Motor neuron (in vitro differentiated cells): ENCODE results near the gene SEMA4F. TPM values are rescaled to one million over a fixed set of nuclear protein-coding genes. Genes with fewer than 3 reads are reported as not detected.

Experiments used
- ATAC-seq, 8 experiments: fragments of 200-7000 bp; cut with Tn5 transposase; replicated peaks in 6 of 8; 2 replicates each; pipeline ENCODE4 v1.8.0; 2021; ENCODE audit warnings: mild to moderate bottlenecking in 8 of 8, moderate library complexity in 8 of 8
- H3K27ac ChIP-seq, 2 donors: fragments of 250-450 bp; sonication (Bioruptor Pico); 2 replicates each; pipeline ENCODE4 v1.9.0; 2021; ENCODE audit warnings: antibody characterized with exemption in 2 of 2, mild to moderate bottlenecking in 2 of 2, moderate library complexity in 1 of 2
- H3K4me1 ChIP-seq, 2 donors: fragments of 250-450 bp; sonication (Bioruptor Pico); replicated peaks in 1 of 2; 2 replicates each; pipeline ENCODE4 v1.6.1; 2021; ENCODE audit warnings: antibody characterized with exemption in 2 of 2, mild to moderate bottlenecking in 2 of 2, moderate library complexity in 1 of 2
- H3K4me3 ChIP-seq, 5 donors: fragments of 250-450 bp; sonication (Bioruptor Pico); 2 replicates each; pipeline ENCODE4 v1.9.0; 2021; ENCODE audit warnings: antibody characterized with exemption in 5 of 5, mild to moderate bottlenecking in 5 of 5, moderate library complexity in 4 of 5
- WGBS, 10 experiments: fragments of 450-650 bp; shearing (Covaris generic); methylation state at CpG; one replicate each; pipeline ENCODE4 v1.0.0; 2022; 5-methylcytosine and 5-hydroxymethylcytosine counted together
- in situ Hi-C, 9 experiments: fragments of 400-800 bp; cut with MboI; loops; one replicate each; pipeline ENCODE4 v1.15.0; 2021; ENCODE audit warnings: low sequenced_read_pairs in 9 of 9, low pct_unique_long_range_greater_than_20kb in 2 of 9; ENCODE audit not compliant: unreplicated experiment in 9 of 9
- total RNA-seq, 8 experiments: library from RNA; unstranded; fragments of 300-600 nt; gene quantifications; 2 replicates each; pipeline versions ENCODE4 v1.2.3 to v1.2.4, GENCODE V29; 2022

SEMA4F gene
- total RNA-seq, 8 experiments from 2014 or later, result 0.31 to 21.4 (median 10.4) TPM

DNA sequence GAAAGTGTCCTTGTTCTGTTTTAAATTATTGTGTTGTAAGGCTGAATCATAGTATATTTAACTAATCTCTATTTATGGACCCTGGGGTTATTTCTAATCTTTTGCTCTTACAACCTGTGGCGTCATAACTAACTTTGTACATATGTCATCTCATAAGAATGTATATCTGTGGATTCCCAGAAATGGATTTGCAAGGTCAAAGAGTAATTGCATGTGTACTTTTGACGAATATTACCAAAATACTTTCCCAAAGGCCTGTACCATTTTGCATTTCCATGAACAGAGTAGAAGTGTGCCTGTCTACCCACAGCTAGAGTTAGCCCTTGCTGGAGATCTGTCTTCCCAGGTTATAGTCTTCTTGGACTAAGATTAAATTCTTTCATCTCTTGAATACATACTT, 42.8 kb downstream of the SEMA4F start:
- in situ Hi-C loops, result loop anchor here in 1 of 9 experiments (25.0 kb wide), 1 partner anchor 940 kb away; the partner anchor contains the start of gene MRPL19
- WGBS, 10 experiments, result 0 to 100% (median 71%) methylated on average over 1 to 2 of the region's 2 CpGs; no CpG with 5 or more reads in 2 of the 10 experiments

DNA sequence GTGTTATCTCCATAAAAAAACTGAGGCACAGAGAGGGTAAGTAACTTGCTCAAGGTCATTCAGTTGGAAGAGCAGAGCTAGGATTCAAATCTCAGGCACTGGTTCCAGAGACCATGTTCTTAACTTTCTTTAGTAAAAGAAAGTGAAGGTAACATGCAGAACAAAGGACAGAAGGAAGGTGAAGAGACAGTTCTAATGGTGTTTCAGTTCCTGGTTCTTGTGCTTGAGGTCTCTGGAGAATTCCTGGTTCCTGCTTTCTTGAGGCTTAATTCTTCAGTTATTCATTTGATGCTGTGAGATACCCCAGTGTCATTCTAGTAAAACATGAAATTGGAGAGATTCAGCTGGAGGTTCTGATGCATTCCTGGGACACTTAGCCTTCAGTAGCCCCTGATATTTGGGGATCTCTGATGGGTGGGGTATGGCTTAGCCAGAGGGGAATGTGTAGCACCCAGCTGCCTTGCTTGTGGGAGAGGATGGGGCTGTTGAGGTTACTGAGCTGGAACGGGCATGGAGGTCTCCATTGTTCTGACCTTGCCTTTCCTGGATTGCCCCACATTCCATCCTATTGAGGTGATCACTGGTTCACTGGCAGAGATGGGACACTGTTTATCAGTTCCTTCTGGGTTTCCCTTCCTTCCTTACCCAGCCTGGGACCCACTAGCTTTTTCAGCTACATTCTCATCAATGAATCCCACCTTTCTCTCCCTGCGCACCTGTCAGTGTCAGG, 46.8 kb downstream of the SEMA4F start:
- in situ Hi-C loops, result loop anchor here in 5 of 9 experiments (25.0 kb wide), 2 partner anchors 161 to 186 kb away; no protein-coding TSS in a partner anchor

More for the DNA sequence above, 42.8 kb downstream of the SEMA4F start:
- Histone ChIP-seq H3K4me1 (no peaks in the 10 kb centered on the region), H3K27ac (no peak overlapping the region), H3K4me3 (no peak overlapping the region)
- ATAC-seq, result peak in 3 of 8 experiments; percentile 33 to 76 (median 75)

DNA sequence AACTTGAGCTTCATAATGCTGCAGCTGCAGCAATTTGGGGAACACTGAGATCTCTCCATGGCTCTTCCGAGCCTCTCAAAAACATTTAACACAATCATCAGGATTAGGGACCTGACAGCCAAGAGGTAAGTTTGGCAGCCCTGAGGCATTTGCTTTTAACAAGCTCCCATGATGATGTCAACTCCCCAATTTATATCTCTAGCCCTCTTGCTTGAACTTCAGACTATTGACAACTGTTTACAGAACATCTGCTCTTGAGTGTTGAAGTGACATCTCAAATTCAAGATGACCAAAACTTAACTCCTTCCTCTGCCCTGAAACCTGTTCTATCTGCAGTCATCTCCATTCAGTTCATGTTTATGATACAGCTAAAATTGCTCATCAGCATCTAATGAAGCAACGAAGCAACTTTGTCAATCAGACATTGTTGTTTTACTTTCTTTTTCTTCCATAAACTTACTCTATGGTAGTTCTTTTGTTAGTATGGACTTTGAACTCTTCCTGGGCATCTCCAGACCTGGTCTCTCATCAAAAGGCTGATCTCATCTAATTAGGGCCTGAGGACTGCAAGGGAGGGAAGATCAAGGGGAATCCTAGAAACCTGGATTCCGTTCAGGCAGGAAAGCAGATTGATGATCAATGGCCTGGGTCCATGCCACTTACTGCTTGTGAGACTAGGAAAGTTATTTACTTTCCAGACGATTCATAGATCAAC, 48.1 kb downstream of the SEMA4F start:
- no peak overlapping the region for H3K27ac ChIP-seq
- in situ Hi-C loops, result loop anchor here in 5 of 9 experiments (25.0 kb wide), 2 partner anchors 160 to 185 kb away; no protein-coding TSS in a partner anchor
- H3K4me3 ChIP-seq, result no peak overlapping the region
- WGBS, 10 experiments, result 17 to 88% (median 69%) methylated on average over 2 to 4 of the region's 4 CpGs; no CpG with 5 or more reads in 1 of the 10 experiments
- ATAC-seq, result no peak
- no peaks in the 10 kb centered on the region for H3K4me1 ChIP-seq

More for the DNA sequence above, 46.8 kb downstream of the SEMA4F start:
- WGBS, 10 experiments, result 0 to 95% (median 60%) methylated on average over 1 to 2 of the region's 2 CpGs; no CpG with 5 or more reads in 7 of the 10 experiments
- Histone ChIP-seq H3K27ac (no peak overlapping the region), H3K4me3 (no peak overlapping the region), H3K4me1 (no peaks in the 10 kb centered on the region)
- no peak for ATAC-seq

DNA sequence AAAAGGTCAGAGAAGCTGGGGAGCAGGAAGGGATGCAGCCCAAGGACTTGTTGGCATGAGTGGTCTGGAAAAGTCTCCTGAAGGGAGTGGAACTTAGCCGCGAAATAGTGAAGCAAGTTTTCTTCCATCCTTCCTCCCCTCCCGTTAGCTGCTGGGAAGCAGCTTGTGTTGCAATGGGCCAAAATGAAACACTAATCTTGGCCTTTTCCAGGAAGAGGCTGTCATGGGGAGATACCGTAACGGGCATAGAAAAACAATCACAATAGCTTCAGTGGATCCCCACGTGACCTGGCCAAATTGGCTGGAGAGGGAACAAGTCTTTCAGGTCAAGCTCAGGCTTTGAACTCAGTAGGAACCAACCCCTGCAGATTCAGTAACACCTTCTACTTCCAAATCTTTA, 49.3 kb downstream of the SEMA4F start:
- peak in 1 of 8 experiments; percentile 70 for ATAC-seq
- no peaks in the 10 kb centered on the region for H3K4me1 ChIP-seq
- 54 to 98% (median 85%) methylated on average over 2 to 6 of the region's 6 CpGs; no CpG with 5 or more reads in 2 of the 10 experiments for WGBS, 10 experiments
- in situ Hi-C loops, result loop anchor here in 5 of 9 experiments (25.0 kb wide), 2 partner anchors 159 to 184 kb away; no protein-coding TSS in a partner anchor
- H3K27ac ChIP-seq, result no peak overlapping the region
- H3K4me3 ChIP-seq, result no peak overlapping the region

DNA sequence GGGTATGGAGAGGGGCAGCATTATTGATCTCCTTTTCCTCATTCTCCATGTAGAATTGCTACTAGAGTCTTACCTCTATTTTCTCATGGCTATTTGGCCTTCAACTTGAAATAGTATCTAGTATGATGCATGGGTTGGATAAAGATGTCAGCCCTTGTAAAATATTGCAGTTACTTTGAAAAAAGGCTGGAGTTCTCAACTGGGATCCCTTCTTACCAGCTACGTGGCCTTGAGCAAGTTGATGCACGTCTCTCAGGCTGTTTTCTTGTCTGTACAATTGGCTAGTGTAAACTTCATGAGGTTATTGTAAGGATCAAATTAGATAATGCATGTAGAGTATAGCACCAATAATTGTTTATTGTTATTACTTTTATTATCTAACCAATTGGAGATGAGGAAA, 50.2 kb downstream of the SEMA4F start:
- Histone ChIP-seq H3K4me1 (no peaks in the 10 kb centered on the region), H3K27ac (no peak overlapping the region), H3K4me3 (no peak overlapping the region)
- WGBS, 10 experiments, result 27 to 100% (median 76%) methylated on average over 1 to 2 of the region's 2 CpGs; no CpG with 5 or more reads in 4 of the 10 experiments
- in situ Hi-C loops, result loop anchor here in 5 of 9 experiments (25.0 kb wide), 2 partner anchors 158 to 183 kb away; no protein-coding TSS in a partner anchor
- ATAC-seq, result no peak

DNA sequence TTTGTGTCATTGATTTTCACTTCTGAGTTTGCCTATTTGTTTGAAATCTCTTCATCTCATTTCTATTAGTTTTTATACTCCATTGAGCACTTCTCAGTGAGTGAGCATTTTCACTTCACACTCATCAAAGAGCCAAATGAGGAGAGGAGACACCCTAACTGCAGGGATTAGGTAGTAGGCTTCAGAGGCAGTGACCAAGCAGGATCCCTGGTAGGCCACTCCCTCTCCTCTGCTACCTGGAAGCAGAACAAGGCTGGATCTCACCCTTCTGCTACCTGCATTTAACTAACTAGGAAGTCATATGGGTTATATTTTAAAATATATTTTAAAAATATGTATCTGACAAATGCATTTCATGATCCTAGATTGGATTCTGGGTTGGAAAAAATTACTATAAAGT, 52.7 kb downstream of the SEMA4F start:
- in situ Hi-C loops, result loop anchor here in 5 of 9 experiments (25.0 kb wide), 2 partner anchors 156 to 181 kb away; no protein-coding TSS in a partner anchor
- no peak for ATAC-seq
- Histone ChIP-seq H3K4me3 (no peak overlapping the region), H3K27ac (no peak overlapping the region), H3K4me1 (no peaks in the 10 kb centered on the region)

DNA sequence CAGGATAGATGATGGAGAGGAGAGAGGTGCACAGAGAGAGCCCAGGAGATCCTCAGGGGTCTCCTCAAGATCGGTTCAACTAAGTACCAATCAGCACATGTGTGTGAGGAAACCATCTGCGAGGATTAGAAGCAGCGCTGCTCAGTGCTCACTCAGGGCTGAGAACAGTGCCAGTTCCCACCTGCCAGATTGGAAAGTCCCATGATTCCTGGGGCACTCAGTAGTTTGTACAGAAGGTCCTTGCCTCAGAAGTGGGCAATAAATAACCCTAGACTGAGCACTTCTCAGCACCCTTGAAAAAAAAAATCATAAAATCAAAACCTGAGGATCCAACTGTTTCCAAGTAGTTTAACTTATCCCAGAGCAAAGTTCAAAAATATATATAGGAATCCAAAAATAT, 53.8 kb downstream of the SEMA4F start:
- in situ Hi-C loops, result loop anchor here in 5 of 9 experiments (25.0 kb wide), 2 partner anchors 154 to 179 kb away; no protein-coding TSS in a partner anchor
- Histone ChIP-seq H3K4me3 (no peak overlapping the region), H3K4me1 (no peaks in the 10 kb centered on the region), H3K27ac (no peak overlapping the region)
- no peak for ATAC-seq
- WGBS, 10 experiments, result 60 to 100% (median 87%) methylated on average over 1 to 3 of the region's 3 CpGs; no CpG with 5 or more reads in 2 of the 10 experiments

DNA sequence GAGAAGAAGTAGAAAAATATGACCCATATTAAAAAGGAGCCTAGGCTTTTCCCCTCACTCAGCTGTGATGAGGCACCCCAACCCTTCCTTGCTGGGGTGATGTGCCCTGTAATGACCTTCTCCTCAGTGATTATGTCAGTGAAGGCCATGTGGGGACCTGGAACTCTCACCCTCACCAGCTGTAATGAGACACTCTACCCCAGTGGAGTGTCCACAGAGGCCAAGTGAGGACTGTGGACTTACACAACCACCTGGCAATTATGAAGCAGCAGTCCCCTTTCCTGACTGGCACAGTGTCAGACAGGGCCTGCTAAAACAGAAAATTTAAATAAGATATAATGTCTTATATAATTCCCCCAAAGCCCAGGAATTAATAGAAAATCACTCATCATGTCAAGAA, 54.2 kb downstream of the SEMA4F start:
- no peak for ATAC-seq
- Histone ChIP-seq H3K4me1 (no peaks in the 10 kb centered on the region), H3K27ac (no peak overlapping the region), H3K4me3 (no peak overlapping the region)
- in situ Hi-C loops, result loop anchor here in 5 of 9 experiments (25.0 kb wide), 2 partner anchors 154 to 179 kb away; no protein-coding TSS in a partner anchor

DNA sequence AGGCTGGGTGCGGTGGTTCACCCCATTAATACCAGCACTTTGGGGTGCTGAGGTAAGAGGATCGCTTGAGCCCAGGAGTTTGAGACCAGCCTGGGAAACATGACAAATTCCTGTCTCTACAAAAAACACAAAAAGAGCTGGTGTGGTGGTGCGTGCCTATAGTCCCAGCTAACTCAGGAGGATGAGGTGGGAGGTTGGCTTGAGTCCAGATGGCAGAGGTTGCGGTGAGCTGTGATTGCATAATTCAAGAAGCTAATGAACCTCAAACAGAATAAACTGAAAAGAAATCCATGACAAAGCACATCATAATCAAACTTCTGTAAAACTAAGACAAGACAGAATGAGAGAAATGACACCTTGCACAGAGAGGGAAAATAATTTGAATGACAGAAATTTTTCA, 54.8 kb downstream of the SEMA4F start:
- WGBS, 10 experiments, result 25 to 100% (median 83%) methylated on average over 1 to 3 of the region's 4 CpGs
- H3K27ac ChIP-seq, result no peak overlapping the region
- H3K4me3 ChIP-seq, result no peak overlapping the region
- in situ Hi-C loops, result loop anchor here in 5 of 9 experiments (25.0 kb wide), 2 partner anchors 153 to 178 kb away; no protein-coding TSS in a partner anchor
- H3K4me1 ChIP-seq, result no peaks in the 10 kb centered on the region
- ATAC-seq, result peak in 4 of 8 experiments; percentile 22 to 45 (median 38)

DNA sequence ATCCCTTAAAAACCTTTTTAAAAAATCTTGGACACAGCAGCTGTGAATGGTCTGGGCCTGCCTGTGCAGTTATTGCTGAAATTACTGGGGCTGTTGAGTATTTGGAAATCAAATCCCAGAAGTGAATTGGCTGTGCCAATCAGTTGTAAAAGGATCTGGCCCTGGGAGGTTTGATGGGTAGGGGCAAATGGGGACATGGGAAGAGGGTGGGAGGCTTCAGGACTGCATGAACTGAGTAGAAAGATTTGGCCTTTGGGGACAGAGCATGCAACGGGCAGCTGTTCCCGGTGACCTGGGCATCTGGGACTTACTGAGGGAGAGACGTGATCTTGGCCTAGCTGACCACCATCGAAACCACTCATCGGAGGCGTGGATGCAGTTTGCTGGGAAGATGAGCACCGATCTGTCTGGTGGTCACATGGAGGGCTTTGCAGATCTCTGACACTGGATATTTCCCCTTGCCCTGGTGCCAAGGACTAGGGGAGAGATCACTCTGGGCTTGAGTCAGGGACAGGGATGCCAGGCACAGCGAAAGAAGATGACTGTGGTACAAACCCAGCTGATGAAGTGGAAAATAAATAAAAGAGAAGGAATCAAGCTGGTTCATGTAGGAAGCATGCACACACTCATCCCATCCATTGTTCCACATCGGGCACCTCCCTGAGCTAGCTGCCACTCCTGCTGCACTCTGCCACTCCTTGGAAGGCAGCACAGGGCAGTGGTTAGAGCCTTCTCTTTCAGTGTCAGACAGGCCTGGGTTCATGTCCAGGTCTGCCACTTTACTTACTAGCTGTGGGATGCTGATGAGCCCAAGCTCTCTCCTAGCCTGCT, 58.4 kb downstream of the SEMA4F start:
- Histone ChIP-seq H3K27ac (no peak overlapping the region), H3K4me3 (no peak overlapping the region), H3K4me1 (no peaks in the 10 kb centered on the region)
- WGBS, 10 experiments, result 43 to 100% (median 73%) methylated on average over 1 to 8 of the region's 9 CpGs; no CpG with 5 or more reads in 2 of the 10 experiments
- no peak for ATAC-seq
- in situ Hi-C loops, result loop anchor here in 6 of 9 experiments (10.0 to 25.0 kb wide), 3 partner anchors 150 to 175 kb away; no protein-coding TSS in a partner anchor

DNA sequence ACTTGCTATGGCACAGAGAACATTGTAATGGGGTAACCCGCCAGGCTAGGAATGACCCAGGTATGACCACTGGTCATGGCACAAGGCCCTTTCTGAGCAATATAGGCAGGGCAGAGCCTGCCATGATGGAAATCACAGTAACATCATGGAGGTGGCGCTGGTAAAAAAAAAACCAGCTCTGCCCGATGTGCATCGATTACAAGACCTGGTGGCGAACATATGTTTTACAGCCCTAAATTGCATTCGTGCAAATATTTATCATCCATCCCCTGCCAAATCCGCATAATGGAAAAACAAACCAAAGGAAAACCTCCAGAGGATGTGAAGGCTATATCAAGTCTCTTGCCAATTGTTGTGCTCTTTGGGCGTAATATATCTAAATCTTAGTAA, 60.6 kb downstream of the SEMA4F start:
- in situ Hi-C loops, result loop anchor here in 6 of 9 experiments (10.0 to 25.0 kb wide), 3 partner anchors 148 to 173 kb away; no protein-coding TSS in a partner anchor
- ATAC-seq, result peak in 3 of 8 experiments; percentile 22 to 27 (median 24)
- WGBS, 10 experiments, result 17 to 80% (median 54%) methylated on average over 2 to 8 of the region's 8 CpGs; no CpG with 5 or more reads in 1 of the 10 experiments
- Histone ChIP-seq H3K27ac (no peak overlapping the region), H3K4me3 (peak overlapping the region in 3 of 5 donors; percentile 50 to 55 (median 51)), H3K4me1 (no peaks in the 10 kb centered on the region)
